ENCODE data around the gene CARNS1.

The CARNS1 gene

GRCh38 chr11:67374571-67375281, 40.8 kb upstream of the CARNS1 start:
- intact Hi-C loops (cut with DNase I) = no loop called here
- DNase-seq = no peak

DNA sequence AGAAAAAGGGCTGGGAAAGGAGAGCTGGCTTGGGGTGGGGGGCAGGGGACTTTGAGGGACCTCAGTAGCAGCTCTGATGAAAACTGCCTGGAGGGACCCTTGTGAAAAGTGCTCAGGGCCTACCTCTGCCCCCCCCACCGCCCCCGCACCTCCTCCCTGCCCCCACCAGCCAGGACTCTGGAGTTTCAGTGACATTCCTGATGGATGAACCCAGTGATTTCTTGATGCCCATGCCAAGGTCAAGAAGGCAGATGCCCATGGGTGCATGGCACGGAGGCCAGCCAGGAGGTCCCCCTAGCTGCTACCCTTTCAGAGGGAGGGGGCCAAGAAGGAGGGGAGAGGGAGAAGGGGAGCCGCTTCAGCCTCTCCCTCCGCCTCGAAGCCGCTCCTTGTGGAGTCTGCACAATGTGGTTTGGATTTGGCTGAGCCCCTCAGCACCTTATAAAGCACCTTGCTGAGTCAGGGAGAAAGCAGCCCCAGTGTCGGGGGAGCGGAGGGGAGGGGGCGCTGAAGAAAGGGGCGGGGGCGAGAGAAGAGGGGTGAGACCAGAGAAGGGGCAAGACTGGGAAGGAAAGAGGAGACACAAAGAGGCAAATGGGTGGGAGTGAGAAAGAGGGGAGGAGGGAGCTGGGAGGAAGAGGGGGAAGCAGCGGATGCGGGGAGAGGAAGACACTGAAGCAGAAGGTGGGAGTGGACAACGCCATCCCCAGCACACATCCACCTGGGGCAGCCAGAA, 40.0 kb upstream of the CARNS1 start:
- no peak for DNase-seq
- intact Hi-C loops (cut with DNase I) = no loop called here

DNA sequence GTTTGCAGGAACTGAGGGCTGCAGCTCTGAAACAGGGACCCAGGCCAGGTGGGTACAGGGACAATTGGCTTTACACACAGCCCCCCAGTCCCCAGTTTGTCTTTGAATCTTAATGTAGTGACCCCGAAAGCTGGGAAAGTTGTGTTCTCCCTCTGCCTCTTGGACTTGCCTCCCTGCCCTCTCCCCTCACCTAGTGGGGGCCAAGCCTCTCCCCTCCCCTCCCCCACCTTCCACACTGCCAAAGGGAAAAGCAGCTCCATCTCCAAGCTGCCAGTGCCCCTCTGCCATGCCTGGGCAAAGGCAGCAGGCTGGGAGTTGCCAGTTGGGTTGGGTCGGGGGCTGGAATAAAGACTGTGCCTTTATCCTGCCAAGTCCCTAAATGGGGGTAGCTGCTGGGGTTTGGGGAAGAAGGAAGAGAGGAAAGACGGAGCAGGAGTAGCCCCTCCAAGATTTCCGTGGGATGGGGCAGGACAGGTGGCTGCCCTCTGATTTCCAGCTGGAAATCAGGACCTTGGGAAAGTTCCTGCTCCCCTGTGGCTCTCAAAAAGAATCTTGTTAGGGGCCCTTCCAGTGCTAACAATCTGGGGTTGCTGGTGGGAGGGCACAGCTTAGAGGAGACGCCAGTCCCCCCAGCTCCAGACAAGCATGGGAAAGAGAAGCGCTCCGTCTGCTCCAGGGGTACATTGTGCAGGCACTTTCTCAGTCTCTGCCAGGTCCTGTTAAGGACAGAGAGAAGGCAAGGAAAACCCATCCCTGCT, 39.2 kb upstream of the CARNS1 start:
- intact Hi-C loops (cut with DNase I) = no loop called here
- DNase-seq = no peak

GRCh38 chr11:67376873-67377808, 38.3 kb upstream of the CARNS1 start:
- DNase-seq = no peak
- intact Hi-C loops (cut with DNase I) = no loop called here

DNA sequence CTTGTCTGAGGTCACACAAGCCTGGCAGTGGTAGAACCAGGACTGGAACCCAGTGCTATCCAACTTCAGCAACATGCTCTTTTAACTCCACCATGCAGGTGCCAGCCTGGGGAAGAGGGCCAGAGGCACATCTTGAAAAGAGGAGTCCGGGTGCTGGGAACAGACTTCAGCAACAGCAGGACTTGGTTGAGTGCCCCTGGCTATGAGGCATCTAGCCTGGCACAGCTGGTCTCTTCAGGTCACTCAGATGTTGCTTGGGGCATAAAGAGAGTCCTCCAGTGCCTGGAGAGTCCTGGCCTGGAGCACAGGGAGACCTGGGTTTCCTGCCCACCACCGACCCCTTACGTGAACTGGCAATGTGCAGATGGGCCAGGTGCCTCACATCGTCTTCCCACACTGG, 36.9 kb upstream of the CARNS1 start:
- intact Hi-C loops (cut with DNase I) = no loop called here
- DNase-seq = no peak

- no peak for DNase-seq
- intact Hi-C loops (cut with DNase I) = loop anchor here (5.0 kb wide), 1 partner anchor 112 kb away; the partner anchor contains the start of gene GRK2
Measured at GRCh38 chr11:67379061-67380058, 36.1 kb upstream of the CARNS1 start.

- no peak for DNase-seq
- intact Hi-C loops (cut with DNase I) = loop anchor here (5.0 kb wide), 1 partner anchor 114 kb away; the partner anchor contains the start of gene GRK2
Measured at GRCh38 chr11:67381244-67381972, 34.1 kb upstream of the CARNS1 start.

GRCh38 chr11:67382276-67383136, 33.0 kb upstream of the CARNS1 start:
- DNase-seq = peak; percentile 59 to 96 (median 87)
- intact Hi-C loops (cut with DNase I) = loop anchor here (1.0 to 5.0 kb wide), 2 partner anchors 31 to 115 kb away; partner anchors contain the start of gene GRK2

- peak in 2 of 10 donors; percentile 43 to 44 for DNase-seq
- intact Hi-C loops (cut with DNase I) = loop anchor here (5.0 kb wide), 1 partner anchor 118 kb away; the partner anchor contains the start of gene GRK2
Measured at GRCh38 chr11:67384851-67385366, 30.6 kb upstream of the CARNS1 start.

DNA sequence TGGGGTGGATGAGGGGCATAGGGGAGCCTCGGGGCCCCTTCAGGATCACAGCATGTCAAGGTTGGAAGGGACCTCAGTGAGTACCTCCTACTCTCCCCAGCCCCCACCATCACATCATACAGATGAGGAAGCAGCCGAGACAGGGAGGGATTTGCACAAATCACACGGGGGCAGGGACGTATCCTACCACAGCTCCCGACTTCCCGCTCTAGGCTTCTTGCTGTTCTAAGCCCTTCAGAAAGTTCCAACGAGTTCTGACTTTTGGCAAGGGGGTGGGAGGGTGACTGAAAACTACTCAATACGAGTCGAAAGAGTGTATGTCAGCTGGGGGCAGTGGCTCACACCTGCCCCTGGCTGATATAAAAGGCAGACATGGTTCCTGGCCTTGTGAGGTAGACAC, 28.4 kb upstream of the CARNS1 start:
- intact Hi-C loops (cut with DNase I) = no loop called here

GRCh38 chr11:67387518-67387917, 28.0 kb upstream of the CARNS1 start:
- DNase-seq = no peak
- intact Hi-C loops (cut with DNase I) = no loop called here

More for the DNA sequence above, 28.4 kb upstream of the CARNS1 start:
- DNase-seq = no peak

GRCh38 chr11:67389477-67389876, 26.0 kb upstream of the CARNS1 start:
- intact Hi-C loops (cut with DNase I) = no loop called here
- no peak for DNase-seq

DNA sequence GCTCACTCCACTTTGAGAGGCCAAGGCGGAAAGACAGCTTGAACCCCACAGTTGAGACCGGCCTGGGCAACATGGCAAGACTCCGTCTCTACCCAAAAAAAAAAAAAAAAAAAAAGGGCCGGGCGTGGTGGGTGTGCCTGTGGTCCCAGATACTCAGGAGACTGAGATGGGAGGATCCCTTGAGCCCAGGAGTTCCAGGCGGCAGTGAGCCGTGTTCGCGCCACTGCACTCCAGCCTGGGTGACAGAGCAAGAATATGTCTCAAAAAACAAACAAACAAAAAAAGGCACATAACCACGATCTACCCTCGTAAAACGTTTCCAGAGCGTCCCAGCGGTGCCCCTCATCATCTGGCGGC, 24.6 kb upstream of the CARNS1 start:
- no peak for DNase-seq
- intact Hi-C loops (cut with DNase I) = loop anchor here (1.0 to 2.0 kb wide), 2 partner anchors 10 to 38 kb away; partner anchors contain the start of genes PPP1CA and RPS6KB2

DNA sequence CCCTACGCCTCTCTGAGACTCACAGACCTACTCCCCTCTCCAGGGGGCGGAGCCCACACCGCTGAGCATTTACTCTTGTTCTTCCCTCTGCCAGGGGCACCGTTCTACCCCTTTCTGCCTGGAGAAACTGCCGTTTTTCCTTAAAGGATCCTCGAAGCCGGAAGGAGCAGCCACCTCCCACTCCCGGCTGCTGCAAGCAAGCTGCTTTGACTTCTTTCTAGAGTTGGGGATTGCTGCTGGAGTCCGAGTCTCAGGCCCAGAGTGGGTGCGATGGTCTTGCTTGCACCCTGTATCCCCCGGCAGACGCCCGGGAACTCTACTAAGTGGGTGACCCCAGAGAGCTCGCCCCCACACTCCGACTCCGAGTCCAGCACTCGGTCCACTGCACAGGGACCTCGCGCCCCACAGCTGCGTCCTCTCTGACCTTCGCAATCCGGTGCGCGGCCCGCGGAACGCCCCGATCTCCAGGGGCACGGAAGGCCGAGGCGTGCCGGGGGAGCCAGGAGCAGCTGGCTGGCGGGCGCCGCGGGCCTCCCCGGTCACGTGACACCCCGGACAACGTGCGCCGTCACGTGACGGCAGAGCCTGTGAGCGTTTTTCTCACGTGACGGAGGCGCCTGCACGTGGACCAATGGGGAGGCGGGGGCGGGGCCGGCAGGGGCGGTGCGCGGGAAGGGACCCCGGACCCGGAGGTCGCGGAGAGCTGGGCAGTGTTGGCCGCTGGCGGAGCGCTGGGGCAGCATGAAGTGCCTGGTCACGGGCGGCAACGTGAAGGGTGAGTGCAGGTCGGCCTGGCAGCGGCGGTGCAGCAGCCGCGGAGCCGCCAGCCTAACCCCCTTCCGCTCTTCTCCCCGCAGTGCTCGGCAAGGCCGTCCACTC, 23.9 kb upstream of the CARNS1 start, which contains the start of gene RAD9A:
Gene RAD9A, plus strand, starts transcription at position 683 of the 879 bp plus-strand sequence. Its CDS starts 59 bp downstream, at position 742.
- intact Hi-C loops (cut with DNase I) = loop anchor here (1.0 to 2.0 kb wide), 2 partner anchors 10 to 37 kb away; partner anchors contain the start of genes PPP1CA and RPS6KB2
- DNase-seq = peak; percentile 91 to 99 (median 94)

GRCh38 chr11:67392183-67392715, 23.2 kb upstream of the CARNS1 start:
- intact Hi-C loops (cut with DNase I) = no loop called here
- DNase-seq = peak in 1 of 10 donors; percentile 78

Data from posterior cingulate gyrus (tissue), 11 donors.